ENCODE data around the gene GLYATL1.
"Not testable (repeated sequence)": the region's sequence is repeated elsewhere in the genome, so short reads cannot be mapped to it uniquely, and the experiment has no call there.

GLYATL1 gene

DNA sequence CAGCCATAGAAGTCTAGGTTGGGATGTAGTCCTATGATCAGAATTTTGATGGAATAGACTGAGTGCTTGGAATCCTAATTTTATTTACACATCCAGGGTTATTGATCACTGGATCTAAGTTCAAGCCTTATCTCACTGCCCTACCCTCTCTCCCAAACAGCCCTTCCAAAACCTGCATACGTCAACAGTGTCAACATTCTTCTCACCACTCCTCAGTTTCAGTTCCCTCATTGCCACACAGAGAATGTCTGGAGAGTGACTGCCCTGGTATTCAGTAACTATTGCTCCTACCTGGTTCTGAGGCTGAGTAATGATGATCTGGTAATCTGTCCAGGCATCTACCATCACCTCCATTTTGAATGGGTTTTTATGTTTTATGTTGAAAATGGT, 60.0 kb downstream of the GLYATL1 start:
- DNase-seq = no peak

DNA sequence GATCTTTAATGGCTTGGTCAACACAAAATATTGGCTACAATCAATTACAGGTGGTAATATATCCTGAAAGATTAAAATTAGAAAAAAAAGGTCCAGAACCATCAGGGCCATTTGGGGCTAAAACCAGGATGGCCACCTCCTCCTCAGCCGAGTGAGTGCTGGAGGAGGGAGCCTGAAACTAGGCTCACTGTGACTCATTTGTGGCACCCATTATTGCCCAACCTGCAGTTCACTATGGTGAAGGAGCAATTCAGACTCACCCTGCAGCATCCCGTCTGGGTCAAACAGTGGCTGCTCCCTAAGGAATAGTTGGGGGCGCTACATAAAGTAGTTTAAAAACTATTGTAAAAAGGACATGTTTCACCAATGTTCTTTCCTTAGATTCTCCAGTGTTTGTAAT, 60.7 kb downstream of the GLYATL1 start:
- no peak for DNase-seq

DNA sequence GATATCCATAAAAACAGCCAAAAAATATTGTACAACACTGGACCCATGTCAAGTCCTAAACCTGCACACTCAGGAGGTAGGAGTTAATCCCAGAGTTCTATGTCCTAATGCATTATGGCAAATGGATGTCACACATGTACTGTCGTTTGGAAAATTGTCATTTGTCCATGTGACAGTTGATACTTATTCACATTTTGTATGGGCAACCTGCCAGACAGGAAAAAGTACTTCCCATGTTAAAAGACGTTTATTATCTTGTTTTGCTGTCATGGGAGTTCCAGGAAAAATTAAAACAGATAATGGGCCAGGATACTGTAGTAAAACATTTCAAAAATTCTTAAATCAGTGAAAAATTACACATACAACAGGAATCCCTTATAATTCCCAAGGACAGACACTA, 62.7 kb downstream of the GLYATL1 start:
- not testable (repeated sequence) for DNase-seq
